ENCODE data around the gene PRR13. TPM values are rescaled to one million over a fixed set of nuclear protein-coding genes. Genes with fewer than 3 reads are reported as not detected.
A peak's percentile ranks its signal among the peaks of the same experiment; 100 is the strongest.

PRR13 gene
- total and polyA plus RNA-seq, 9 of the 15 experiments (the other 6 are each of a cell fraction or from before 2014, with no cell fraction given), result 117 to 835 (median 285) TPM

DNA sequence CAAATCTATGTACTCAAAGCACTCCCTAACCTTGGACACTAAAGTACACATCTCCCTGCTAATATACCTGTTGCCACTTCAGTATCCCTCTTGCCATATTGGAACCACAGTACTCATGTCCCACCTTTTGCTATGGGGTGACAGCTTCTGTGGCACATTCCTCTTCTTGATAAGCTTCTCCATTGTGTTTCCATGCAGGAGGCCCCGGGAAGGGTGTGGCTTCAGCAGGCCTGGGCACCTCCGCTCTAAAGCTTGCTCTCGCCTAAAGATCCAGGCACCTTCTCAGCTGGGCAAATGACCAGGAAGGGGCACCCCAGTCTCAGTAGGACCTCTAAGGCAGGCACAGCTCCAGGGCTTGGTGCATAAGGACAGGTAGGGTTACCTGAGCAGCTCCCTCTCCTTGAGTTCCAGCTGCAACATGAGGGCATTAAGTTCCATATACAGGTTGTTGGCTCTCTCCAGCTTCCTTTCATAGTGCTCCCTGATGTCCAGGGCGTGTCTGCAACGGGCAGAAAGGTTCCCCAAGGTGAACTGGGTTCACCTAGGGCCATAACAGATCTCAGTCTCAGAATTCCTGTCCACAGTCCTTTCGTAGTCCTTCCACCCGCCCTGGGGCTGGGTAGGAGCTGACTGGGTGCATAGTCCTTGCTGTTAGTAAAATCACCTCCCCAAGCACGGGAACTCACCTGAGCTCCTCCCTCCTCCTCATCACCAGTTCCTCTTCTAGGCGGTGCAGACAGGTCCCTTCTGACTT is 41.9 kb downstream of the PRR13 start (continued):
- TF ChIP-seq, protein P1, sequence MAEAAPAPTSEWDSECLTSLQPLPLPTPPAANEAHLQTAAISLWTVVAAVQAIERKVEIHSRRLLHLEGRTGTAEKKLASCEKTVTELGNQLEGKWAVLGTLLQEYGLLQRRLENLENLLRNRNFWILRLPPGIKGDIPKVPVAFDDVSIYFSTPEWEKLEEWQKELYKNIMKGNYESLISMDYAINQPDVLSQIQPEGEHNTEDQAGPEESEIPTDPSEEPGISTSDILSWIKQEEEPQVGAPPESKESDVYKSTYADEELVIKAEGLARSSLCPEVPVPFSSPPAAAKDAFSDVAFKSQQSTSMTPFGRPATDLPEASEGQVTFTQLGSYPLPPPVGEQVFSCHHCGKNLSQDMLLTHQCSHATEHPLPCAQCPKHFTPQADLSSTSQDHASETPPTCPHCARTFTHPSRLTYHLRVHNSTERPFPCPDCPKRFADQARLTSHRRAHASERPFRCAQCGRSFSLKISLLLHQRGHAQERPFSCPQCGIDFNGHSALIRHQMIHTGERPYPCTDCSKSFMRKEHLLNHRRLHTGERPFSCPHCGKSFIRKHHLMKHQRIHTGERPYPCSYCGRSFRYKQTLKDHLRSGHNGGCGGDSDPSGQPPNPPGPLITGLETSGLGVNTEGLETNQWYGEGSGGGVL (CRISPR knock-in tag; IDR thresholded peaks at IDR 0.05), result no peak
- no peak for TF ChIP-seq HDAC3 (IDR thresholded peaks at IDR 0.05; ENCODE audit: borderline replicate concordance, partially characterized antibody)
- TF ChIP-seq TOE1 (IDR thresholded peaks at IDR 0.05; ENCODE audit: borderline replicate concordance), result no peak
- no peak for TF ChIP-seq TOE1 (CRISPR knock-in tag; IDR thresholded peaks at IDR 0.05; ENCODE audit: borderline replicate concordance, low read depth)
- TF ChIP-seq POLR2B (IDR thresholded peaks at IDR 0.05; ENCODE audit: low read depth, partially characterized antibody), result peak; percentile 67
- TF ChIP-seq ZNF3 (CRISPR knock-in tag; IDR thresholded peaks at IDR 0.05), result no peak
- TF ChIP-seq ARID4B (CRISPR knock-in tag; IDR thresholded peaks at IDR 0.05), result no peak
- TF ChIP-seq VEZF1 (CRISPR knock-in tag; IDR thresholded peaks at IDR 0.05), result peak; percentile 1; the same call in 1 of the 2 replicates
- TF ChIP-seq POLR2A (conservative IDR thresholded peaks at IDR 0.05), result peak; percentile 54

All from K562 (cell line).